HTR-8/SVneo (cell line): ENCODE data around the gene TMEM42.

Source experiments
- DNase-seq: peaks from one replicate; pipeline ENCODE4 v3.0.0; 2011; ENCODE audit warnings: low spot score, mixed read lengths; ENCODE audit not compliant: insufficient read length
- FAIRE-seq: peaks from 2 replicates; lab custom pipeline; 2011; peaks lifted over from hg19 to GRCh38; lab: Jason Lieb, UNC

TMEM42 gene

DNA sequence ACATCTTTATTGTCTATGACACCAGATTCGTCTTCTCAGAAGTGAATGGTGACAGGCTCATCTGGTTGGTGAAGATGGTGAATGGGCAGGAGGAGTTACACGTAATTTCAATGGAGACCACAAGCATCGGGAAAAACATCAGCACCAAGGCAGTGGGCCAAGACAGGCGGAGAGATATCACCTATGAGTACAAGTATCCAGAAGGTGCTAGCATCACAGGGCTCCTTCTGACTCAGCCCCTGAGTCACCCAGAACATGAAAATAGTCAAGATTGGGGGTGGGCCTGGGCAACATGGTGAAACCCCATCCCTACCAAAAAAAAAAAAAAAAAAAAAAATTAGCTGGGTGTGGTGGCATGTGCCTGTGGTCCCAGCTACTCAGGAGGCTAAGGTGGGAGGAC, 45.3 kb downstream of the TMEM42 start:
- FAIRE-seq (no peak), DNase-seq (no peak)

DNA sequence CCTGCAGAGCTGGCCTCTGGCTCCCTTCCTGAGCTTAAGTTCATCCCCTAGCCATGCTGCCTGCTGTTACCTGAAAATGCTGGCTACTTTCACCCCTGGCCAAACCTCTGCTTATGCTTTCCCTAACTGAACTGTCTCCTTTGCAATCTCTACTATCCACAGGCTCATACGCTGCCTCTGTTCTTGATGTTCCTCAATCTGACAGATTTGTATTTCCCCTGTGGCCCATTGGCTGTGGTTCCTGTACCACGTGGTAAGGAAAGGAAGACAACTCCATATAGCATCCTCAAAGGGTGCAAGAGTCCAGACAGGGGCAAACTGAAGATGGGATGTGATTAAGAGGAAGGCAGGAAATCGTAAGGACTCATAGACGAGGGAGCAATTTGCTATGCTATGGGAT, 45.9 kb downstream of the TMEM42 start:
- DNase-seq: no peak
- no peak for FAIRE-seq

DNA sequence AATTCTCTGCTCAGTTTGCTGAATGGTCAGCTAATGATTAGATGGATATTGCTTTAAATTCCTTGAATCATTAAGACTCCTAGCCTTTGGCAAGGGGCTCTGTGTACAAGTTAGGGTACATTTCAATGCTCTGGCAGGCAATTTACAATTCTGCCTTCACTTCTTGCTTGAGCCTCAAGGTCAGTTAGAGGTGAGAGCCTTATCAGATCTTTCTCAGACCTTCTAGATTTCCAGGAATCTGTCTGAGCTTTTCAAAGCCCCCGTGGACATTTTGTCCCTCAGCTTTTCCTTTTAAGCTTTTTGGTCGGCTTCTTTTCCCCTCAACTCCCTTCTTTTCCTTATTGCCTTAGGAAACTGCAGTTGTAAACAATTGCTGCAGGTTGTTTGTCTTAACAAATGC, 47.4 kb downstream of the TMEM42 start:
- DNase-seq (no peak), FAIRE-seq (no peak)

DNA sequence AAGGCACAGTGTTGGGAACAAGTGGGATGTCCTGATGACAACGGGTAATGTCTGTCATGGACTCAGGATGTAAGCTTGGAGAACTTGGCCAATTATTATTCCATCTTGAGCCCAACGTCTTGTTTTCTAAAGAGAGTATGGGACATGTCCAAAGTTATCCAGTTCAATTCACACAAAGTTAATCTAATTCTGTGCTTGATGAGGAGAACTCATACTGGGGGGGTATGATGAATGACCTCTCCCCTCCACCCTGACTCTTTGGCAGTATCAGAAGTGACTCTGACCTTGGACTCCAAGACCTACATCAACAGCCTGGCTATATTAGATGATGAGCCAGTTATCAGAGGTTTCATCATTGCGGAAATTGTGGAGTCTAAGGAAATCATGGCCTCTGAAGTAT, 49.0 kb downstream of the TMEM42 start:
- FAIRE-seq: no peak

DNA sequence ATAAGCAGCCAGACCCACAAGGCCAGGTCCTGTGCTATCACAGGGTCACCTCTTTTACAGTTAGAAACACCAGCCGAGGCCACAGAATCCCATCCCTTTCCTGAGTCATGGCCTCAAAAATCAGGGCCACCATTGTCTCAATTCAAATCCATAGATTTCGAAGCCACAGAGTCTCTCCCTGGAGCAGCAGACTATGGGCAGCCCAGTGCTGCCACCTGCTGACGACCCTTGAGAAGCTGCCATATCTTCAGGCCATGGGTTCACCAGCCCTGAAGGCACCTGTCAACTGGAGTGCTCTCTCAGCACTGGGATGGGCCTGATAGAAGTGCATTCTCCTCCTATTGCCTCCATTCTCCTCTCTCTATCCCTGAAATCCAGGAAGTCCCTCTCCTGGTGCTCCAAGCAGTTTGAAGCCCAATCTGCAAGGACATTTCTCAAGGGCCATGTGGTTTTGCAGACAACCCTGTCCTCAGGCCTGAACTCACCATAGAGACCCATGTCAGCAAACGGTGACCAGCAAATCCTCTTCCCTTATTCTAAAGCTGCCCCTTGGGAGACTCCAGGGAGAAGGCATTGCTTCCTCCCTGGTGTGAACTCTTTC, 52.3 kb downstream of the TMEM42 start:
- DNase-seq (peak; percentile 81), FAIRE-seq (peak; percentile 36)

More for the DNA sequence above, 49.0 kb downstream of the TMEM42 start:
- DNase-seq: no peak

DNA sequence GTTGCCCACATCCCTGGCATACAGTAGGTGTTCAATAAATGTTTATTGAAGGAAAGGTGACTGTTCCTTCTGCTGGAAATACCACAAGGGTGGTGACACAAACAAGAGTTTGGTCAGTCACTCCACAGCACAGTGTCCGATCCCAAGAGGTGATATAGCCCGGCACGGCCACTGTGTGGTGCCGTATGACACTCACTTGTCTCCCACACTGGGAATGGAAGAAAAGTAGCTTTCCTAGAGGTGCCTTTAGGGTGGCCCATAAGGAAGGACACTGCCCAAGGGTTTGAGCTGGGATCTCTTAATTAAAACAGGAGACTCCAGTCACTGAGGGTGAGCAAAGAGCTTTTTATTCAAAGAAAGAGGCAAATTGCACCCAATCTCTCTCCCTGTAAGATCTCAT, 53.2 kb downstream of the TMEM42 start:
- no peak for FAIRE-seq
- peak; percentile 27 for DNase-seq
